G401.6 (cell line): ENCODE results near the gene GREB1.
"Not testable (repeated sequence)": the region's sequence is repeated elsewhere in the genome, so short reads cannot be mapped to it uniquely, and the experiment has no call there.

ENCODE experiments used
- FAIRE-seq: peaks from 2 replicates; lab custom pipeline; 2012; peaks lifted over from hg19 to GRCh38; lab: Jason Lieb, UNC

The GREB1 gene

DNA sequence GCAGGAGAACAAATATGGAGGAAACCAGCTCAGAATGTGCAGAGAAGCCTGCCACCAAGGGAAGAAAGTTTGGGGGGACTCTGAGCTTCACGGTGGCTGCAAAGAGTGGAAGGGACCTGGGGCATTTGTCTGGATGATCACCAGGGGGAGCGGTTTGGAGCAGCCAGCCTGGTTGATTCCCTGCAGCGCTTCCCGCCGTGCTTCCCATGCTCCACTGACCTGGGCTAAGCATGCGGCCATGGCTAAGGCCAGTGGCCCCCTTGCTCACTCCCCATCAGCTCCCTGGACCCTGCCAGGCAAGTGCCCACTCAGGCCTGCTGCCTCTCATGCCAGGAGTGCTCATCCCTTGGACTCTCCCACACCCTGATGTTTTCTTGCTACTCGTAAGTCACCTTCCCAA, 109.1 kb downstream of the GREB1 start:
- FAIRE-seq, result no peak

DNA sequence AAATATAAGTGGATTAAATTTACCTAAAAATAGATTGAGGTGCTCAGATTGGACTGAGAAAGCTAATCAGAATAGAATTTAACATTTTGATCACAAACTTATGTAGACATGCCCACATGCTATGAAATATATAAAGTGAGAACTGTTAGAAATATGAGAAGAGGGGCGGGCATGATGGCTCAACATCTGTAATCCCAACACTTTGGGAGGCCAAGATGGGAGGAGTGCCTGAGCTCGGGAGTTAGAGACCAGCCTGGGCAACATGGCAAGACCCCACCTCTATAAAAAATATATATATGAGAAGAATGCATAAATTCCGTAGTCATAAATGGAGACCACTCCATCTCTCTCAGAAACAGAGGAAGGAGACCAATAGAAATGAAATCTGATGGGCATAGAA, 110.4 kb downstream of the GREB1 start:
- FAIRE-seq, result no peak

DNA sequence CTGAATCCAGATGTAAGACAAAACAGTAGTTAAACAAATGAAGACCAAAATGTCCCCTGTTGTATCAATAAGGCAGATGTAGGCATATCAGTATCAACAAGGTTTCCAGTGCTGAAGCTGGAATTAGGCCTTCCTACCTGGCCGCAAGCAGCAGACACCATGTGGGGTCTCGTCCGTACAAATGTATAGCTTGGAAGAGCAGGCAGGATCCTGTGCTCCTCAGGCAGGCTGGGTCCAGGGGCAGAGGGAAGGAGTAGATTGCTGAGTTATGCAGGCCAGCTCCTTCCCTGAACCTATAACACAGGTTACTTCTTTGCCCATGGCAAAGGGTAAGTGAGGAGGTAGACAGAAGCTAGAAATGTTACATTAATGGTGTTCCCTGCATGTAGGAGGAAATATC, 112.7 kb downstream of the GREB1 start:
- FAIRE-seq, result no peak

GRCh38 chr2:11647834-11648600, 114.2 kb downstream of the GREB1 start:
- FAIRE-seq, result no peak

- FAIRE-seq, result no peak
Observed at GRCh38 chr2:11649093-11649492, 115.2 kb downstream of the GREB1 start.

DNA sequence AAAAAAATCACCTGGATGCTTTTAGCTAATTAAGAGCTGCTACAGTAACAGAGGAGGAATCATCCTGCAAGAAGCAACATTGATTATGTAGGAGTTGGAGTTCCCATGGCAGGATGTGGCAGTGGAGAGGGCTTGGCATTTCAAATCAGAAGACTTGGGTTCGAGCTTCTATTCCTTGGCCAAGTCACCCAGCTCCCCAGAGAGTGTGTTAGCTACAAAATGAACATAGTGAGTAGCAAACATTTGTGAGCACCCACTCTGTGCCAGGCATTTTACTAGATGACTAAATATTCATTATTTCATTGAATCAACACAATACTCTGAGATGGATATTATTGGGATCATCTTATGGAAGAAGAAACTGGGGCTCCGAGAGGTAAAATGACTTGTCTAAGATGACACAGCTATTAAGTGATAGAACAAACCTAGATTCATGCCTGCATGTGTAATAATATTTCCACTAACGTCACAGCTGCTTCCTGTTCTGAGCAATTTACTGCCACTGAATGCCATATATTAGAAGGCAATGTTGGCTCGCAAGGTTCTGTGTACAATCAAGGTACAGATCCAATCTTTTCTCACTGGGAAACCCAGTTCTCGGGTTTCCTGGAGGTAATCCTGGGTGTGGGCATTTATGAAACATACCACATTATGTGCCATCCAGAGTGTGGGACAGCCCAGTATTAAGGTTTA, 118.2 kb downstream of the GREB1 start:
- no peak for FAIRE-seq

- FAIRE-seq, result no peak
Observed at GRCh38 chr2:11652553-11652952, 118.7 kb downstream of the GREB1 start.

DNA sequence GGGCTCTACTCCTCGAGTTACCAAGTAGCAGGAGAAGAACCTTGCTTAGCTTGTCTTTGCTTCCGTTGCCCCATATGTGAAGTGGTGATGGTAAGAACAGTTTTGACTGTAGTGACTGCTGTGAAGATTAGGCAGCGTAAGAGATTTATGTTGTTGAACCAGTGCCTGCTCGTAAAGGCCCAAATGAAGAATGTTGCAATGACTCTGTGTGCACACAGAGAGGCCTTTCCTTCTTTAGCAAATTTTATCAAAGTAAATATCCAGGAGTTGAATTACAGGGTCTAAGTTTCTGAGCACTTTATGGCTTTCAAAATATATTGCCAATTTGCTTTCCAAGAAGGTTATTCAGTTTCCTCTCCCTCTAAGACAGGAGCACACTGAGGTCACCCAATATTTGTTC, 121.7 kb downstream of the GREB1 start:
- no peak for FAIRE-seq

DNA sequence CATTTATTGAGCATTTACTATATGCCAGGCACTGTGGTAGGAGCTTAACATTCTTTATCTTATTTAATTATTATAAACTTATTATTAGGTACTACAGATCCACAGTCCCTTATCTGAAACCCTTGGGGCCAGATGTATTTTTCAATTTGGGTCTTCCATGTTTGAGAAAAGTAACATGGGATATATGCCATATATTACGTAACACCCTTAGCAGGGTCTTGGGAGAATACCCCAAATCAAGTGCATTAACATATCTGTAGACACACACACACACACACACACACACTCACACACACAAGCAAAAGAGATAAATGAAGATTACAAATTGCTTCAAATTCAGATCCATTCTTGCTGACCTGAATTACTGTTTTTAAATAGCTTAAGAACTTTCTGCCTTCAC, 122.4 kb downstream of the GREB1 start:
- no peak for FAIRE-seq

GRCh38 chr2:11656671-11657101, 122.8 kb downstream of the GREB1 start:
- no peak for FAIRE-seq

- FAIRE-seq, result no peak
Observed at GRCh38 chr2:11657195-11657594, 123.3 kb downstream of the GREB1 start.

GRCh38 chr2:11657646-11658045, 123.8 kb downstream of the GREB1 start:
- FAIRE-seq, result no peak

- no peak for FAIRE-seq
Observed at GRCh38 chr2:11658208-11659114, 124.6 kb downstream of the GREB1 start.

DNA sequence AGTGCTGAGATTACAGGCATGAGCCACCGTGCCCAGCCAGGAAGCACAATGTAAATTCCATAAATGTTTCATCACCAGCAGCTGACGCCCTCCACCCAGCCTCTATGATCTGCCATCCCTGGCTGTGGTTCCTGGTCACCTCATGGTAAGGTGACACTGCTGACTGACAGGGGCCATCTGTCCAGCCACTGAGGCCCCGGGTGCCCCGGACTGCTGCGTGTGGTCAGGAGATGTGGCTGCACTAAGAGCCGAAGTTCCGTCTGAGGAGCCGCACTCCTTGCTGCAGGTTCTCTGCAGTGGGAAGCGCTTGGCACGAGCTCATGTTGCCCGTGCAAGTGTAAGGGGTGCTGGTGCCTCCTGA, 125.2 kb downstream of the GREB1 start:
- no peak for FAIRE-seq

- FAIRE-seq, result no peak
Observed at GRCh38 chr2:11659851-11660250, 126.0 kb downstream of the GREB1 start.

- FAIRE-seq, result not testable (repeated sequence)
Observed at GRCh38 chr2:11660396-11660795, 126.6 kb downstream of the GREB1 start.

DNA sequence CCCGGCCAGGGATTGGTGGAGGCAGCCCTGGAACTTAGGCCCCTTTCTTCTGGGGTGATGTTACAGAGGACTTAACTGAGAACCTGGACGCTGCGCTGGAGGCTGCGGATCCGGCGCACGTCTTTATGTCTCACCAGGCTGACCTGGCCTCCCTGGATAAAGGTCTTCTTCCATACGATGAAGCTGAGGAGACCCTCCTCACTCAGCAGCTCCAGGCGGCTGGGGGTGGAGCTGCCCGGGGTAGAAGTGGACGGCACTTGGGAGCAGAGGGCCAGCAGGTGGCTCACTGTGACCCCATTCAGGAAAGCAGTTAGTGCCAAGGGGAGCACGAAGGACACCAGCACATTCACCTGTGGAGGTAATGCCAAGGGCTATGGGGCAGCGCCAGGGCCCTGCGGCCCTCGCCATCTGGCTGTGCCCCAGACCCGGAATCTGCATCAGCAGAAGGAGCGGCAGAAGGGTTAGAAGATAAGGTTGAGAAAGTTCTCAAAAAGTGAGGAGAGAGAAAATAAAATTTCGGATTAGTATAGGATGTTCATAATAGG, 128.1 kb downstream of the GREB1 start:
- FAIRE-seq, result no peak

- FAIRE-seq, result no peak
Observed at GRCh38 chr2:11662882-11663281, 129.0 kb downstream of the GREB1 start.

DNA sequence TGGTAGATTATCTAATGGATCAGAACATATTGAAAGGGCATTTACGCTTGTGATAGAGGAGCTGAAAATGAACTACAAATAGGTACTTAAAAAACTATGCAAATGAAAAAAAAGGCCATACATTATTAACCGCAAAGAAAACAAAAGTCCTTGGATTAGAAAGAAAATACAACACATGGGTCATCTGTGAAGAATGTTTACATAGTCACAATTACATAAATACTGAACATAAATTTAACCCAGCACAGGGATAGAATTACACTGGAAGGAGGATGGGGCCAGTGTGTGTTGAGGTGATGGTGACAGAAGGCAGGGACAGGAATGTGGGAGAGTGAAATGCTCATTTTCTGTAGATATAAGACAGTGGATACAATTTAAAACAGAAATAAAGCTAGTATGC, 129.6 kb downstream of the GREB1 start:
- no peak for FAIRE-seq

DNA sequence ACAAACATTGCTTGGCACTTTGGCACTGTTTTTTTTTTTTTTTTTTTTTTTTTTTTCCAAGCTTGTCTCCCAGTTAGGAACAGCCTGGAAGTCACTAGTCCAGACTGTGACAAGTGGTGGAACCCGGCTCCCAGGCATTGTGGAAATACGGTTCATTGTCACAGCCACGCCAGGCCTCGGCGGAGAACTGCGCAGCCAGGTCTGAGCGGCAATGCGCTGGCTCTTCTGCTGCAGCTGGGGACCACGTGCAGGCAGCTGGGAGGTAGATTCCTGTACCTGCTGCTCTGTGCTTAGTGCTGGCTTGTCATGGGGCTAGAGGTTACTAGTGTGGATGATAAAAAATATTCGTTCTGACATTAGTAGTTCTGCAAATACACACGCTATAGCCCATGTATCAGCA, 131.2 kb downstream of the GREB1 start:
- FAIRE-seq, result no peak

DNA sequence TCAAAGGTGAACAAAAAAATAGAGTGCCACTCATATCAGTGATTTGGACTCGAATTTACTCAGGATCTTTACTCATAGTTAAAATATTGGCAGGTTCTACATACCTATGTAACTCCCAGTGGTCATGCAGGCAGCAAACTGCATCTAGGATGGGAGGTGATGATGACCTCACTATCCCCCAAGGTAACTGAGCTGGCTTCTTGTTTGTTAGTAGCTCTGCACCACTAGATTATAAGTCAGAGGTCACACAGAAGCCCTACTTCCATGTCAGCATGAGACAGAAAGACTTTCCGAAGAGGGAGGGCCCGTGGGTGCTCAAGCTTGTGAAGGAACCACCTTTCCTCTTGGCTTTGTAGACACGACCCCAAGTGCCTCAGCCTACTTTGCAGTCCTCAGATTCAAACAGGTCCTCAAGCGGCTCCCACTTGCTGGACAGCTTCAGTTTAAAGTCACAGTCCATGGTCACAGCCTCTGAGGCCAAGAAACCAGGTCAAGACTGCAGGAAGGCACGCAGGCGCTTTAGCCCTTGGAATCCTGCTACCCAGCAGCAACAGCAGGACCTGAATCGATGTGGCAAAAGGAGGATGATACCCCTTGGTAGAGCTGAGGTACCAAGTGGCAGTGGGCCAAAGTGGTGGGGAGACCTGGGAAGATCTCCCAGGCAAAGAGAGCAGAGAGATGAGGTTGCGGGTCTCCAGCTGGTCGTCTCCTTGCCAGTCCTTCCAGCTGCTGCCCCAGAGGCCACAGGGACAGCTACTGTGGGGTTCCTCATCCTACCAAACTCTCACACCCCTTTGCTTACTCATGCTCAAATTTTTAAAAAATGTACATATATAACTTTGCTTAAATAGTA, 131.9 kb downstream of the GREB1 start:
- no peak for FAIRE-seq

- FAIRE-seq, result no peak
Observed at GRCh38 chr2:11667194-11667593, 133.3 kb downstream of the GREB1 start.
